Loucy (cell line): ENCODE data around the gene MCC.
A peak's percentile ranks its signal among the peaks of the same experiment; 100 is the strongest.

Experiments
- CTCF ChIP-seq: fragments of 200-600 bp; sonication (generic); conservative IDR thresholded peaks from 2 replicates; pipeline ENCODE4 v1.5.1; 2014; ENCODE audit warnings: mild to moderate bottlenecking, antibody characterized with exemption, low read length
- EZH2phosphoT487 ChIP-seq: fragments of 200-600 bp; IDR thresholded peaks from 2 replicates; pipeline ENCODE4 v1.6.1; 2018; ENCODE audit warnings: antibody characterized with exemption, mild to moderate bottlenecking, moderate library complexity, borderline replicate concordance

GRCh38 chr5:113510836-113511451 is 22.7 kb upstream of the MCC start:
- TF ChIP-seq CTCF (peak; percentile 56), EZH2phosphoT487 (no peak)
